Body of pancreas (tissue), 4 donors: ENCODE measurements around the gene CLDN34. TPM values are rescaled to one million over a fixed set of nuclear protein-coding genes. Genes with fewer than 3 reads are reported as not detected.

Experiments
- ATAC-seq: fragments of 150-250 bp; one replicate; pipeline ENCODE4 v1.9.1; 2016
- DNase-seq, 4 donors: peaks; one replicate each; pipeline ENCODE4 v3.0.0-alpha.2; 2019
- H3K27ac ChIP-seq, 4 donors: fragments of 200-600 bp; sonication (generic); 1 replicate in 3 of 4; 2 replicates in 1 of 4; pipeline versions ENCODE4 v1.5.1 to v1.6.1; 2016 to 2019; ENCODE audit warnings: mild to moderate bottlenecking in 1 of 4, mixed read lengths in 1 of 4, moderate library complexity in 1 of 4
- H3K27me3 ChIP-seq, 2 donors: fragments of 200-600 bp; sonication (generic); one replicate each; pipeline ENCODE4 v1.6.0; 2016; ENCODE audit warnings: mild to moderate bottlenecking in 1 of 2
- H3K36me3 ChIP-seq, 2 donors: fragments of 200-600 bp; sonication (generic); replicated peaks in 1 of 2; 2 replicates each; pipeline ENCODE4 v1.5.1; 2016; ENCODE audit warnings: low read depth in 2 of 2; ENCODE audit not compliant: insufficient read depth in 1 of 2
- H3K4me1 ChIP-seq: fragments of 200-600 bp; sonication (generic); one replicate; pipeline ENCODE4 v1.6.0; 2016
- H3K4me3 ChIP-seq, 2 donors: fragments of 200-600 bp; sonication (generic); 1 replicate in 1 of 2; 2 replicates in 1 of 2; pipeline ENCODE4 v1.5.1; 2016 to 2019
- H3K9me3 ChIP-seq, 3 donors: fragments of 200-600 bp; sonication (generic); 1 replicate in 2 of 3; 2 replicates in 1 of 3; pipeline ENCODE4 v1.5.1; 2016
- CTCF ChIP-seq, 7 experiments: fragments of 450-650 bp in 4 of 7; fragments of 200-600 bp in 3 of 7; sonication (generic) in 3 of 7; IDR thresholded peaks; one replicate each; pipeline ENCODE4 v1.5.1; 2016 to 2019; ENCODE audit warnings: antibody characterized with exemption in 7 of 7
- POLR2A ChIP-seq, 3 donors: fragments of 450-650 bp; IDR thresholded peaks; one replicate each; pipeline ENCODE4 v1.6.1; 2016; ENCODE audit warnings: antibody characterized with exemption in 3 of 3, mild to moderate bottlenecking in 2 of 3
- WGBS, 2 donors: methylation state at CpG; one replicate each; pipeline ENCODE4 v1.1.5; 2017; 5-methylcytosine and 5-hydroxymethylcytosine counted together
- intact Hi-C: fragments of 100-400 bp; cut with DNase I; formaldehyde crosslinking; loops from one replicate; pipeline ENCODE4 v1.15.1; 2023
- total RNA-seq, 2 donors: library from RNA; depleted of rRNA; stranded (reverse); fragments of >200 nt; gene quantifications; one replicate each; pipeline ENCODE4 v1.1.0, GENCODE V29; 2016

Gene CLDN34
- total RNA-seq, 2 donors from 2014 or later: 2.6 TPM; not detected in 1

- no peak for TF ChIP-seq CTCF (IDR thresholded peaks at IDR 0.05)
- TF ChIP-seq POLR2A (IDR thresholded peaks at IDR 0.05): no peak
- Histone ChIP-seq H3K9me3 (no peaks in the 10 kb centered on the region), H3K27me3 (no peaks in the 10 kb centered on the region), H3K4me3 (no peak overlapping the region), H3K27ac (no peak overlapping the region), H3K4me1 (no peaks in the 10 kb centered on the region), H3K36me3 (no peaks in the 10 kb centered on the region)
- DNase-seq: no peak
- no peak for ATAC-seq
- intact Hi-C loops: loop anchor here (5.0 kb wide), 1 partner anchor 120 kb away; no protein-coding TSS in a partner anchor
- 86% methylated on average over 6 of the region's 9 CpGs; no CpG with 5 or more reads in 1 of the 2 donors for WGBS, 2 donors
Measured at GRCh38 chrX:9997041-9997440, 29.9 kb downstream of the CLDN34 start.

- WGBS, 2 donors: 93 to 96% methylated on average over 4 to 8 of the region's 8 CpGs
- ATAC-seq (no peak), DNase-seq (no peak)
- TF ChIP-seq POLR2A (IDR thresholded peaks at IDR 0.05) (no peak), CTCF (IDR thresholded peaks at IDR 0.05) (no peak)
- Histone ChIP-seq H3K4me1 (no peaks in the 10 kb centered on the region), H3K27me3 (no peaks in the 10 kb centered on the region), H3K27ac (no peak overlapping the region), H3K36me3 (no peaks in the 10 kb centered on the region), H3K9me3 (no peaks in the 10 kb centered on the region), H3K4me3 (no peak overlapping the region)
- intact Hi-C loops: loop anchor here (5.0 kb wide), 1 partner anchor 120 kb away; no protein-coding TSS in a partner anchor
Measured at GRCh38 chrX:9997524-9997923, 30.4 kb downstream of the CLDN34 start.

- no peak for DNase-seq
- intact Hi-C loops: no loop called here
- no peak for ATAC-seq
- Histone ChIP-seq H3K4me1 (no peaks in the 10 kb centered on the region), H3K27me3 (no peaks in the 10 kb centered on the region), H3K9me3 (no peaks in the 10 kb centered on the region), H3K4me3 (no peak overlapping the region), H3K27ac (no peak overlapping the region), H3K36me3 (no peaks in the 10 kb centered on the region)
- WGBS, 2 donors: 90 to 91% methylated on average over 3 of the region's 3 CpGs
- no peak for TF ChIP-seq CTCF (IDR thresholded peaks at IDR 0.05)
- no peak for TF ChIP-seq POLR2A (IDR thresholded peaks at IDR 0.05)
Measured at GRCh38 chrX:10001496-10001895, 34.3 kb downstream of the CLDN34 start.

- H3K4me1 ChIP-seq: no peaks in the 10 kb centered on the region
- H3K27ac ChIP-seq: no peak overlapping the region
- H3K4me3 ChIP-seq: no peak overlapping the region
- TF ChIP-seq CTCF (IDR thresholded peaks at IDR 0.05): no peak
- TF ChIP-seq POLR2A (IDR thresholded peaks at IDR 0.05): no peak
- H3K9me3 ChIP-seq: no peaks in the 10 kb centered on the region
- WGBS, 2 donors: 95 to 96% methylated on average over 8 of the region's 8 CpGs
- ATAC-seq: no peak
- H3K36me3 ChIP-seq: no peaks in the 10 kb centered on the region
- intact Hi-C loops: no loop called here
- no peaks in the 10 kb centered on the region for H3K27me3 ChIP-seq
- DNase-seq: no peak
Measured at GRCh38 chrX:10004832-10005475, 37.8 kb downstream of the CLDN34 start.

GRCh38 chrX:10006086-10006485, 38.9 kb downstream of the CLDN34 start:
- TF ChIP-seq CTCF (IDR thresholded peaks at IDR 0.05) (no peak), POLR2A (IDR thresholded peaks at IDR 0.05) (no peak)
- Histone ChIP-seq H3K9me3 (no peaks in the 10 kb centered on the region), H3K4me3 (no peak overlapping the region), H3K4me1 (no peaks in the 10 kb centered on the region), H3K27ac (no peak overlapping the region), H3K36me3 (no peaks in the 10 kb centered on the region), H3K27me3 (no peaks in the 10 kb centered on the region)
- intact Hi-C loops: no loop called here
- ATAC-seq: no peak
- DNase-seq: no peak
- WGBS, 2 donors: 91 to 92% methylated on average over 7 to 8 of the region's 8 CpGs
